GM03348 (cell line): ENCODE data around the gene CPT2.
A peak's percentile ranks its signal among the peaks of the same experiment; 100 is the strongest.

Experiments used
- DNase-seq: peaks from one replicate; pipeline ENCODE4 v3.0.0; 2012; ENCODE audit warnings: low spot score

Gene CPT2

GRCh38 chr1:53218201-53218600, 21.6 kb downstream of the CPT2 start:
- no peak for DNase-seq

GRCh38 chr1:53219711-53220110, 23.1 kb downstream of the CPT2 start:
- no peak for DNase-seq

GRCh38 chr1:53220171-53220961, 23.7 kb downstream of the CPT2 start, which contains the start of gene CZIB:
CZIB (minus strand) TSS chr1:53220634; CDS start chr1:53220575, 59 bp downstream.
- DNase-seq, result peak; percentile 97

GRCh38 chr1:53220962-53221286, 24.3 kb downstream of the CPT2 start:
- no peak for DNase-seq

- DNase-seq, result no peak
Measured at GRCh38 chr1:53237638-53238037, 41.0 kb downstream of the CPT2 start.

GRCh38 chr1:53238197-53239155, 41.9 kb downstream of the CPT2 start, which contains the start of gene MAGOH:
MAGOH (minus strand) TSS chr1:53238518; CDS start chr1:53238448, 70 bp downstream.
- peak; percentile 98 for DNase-seq

- DNase-seq, result no peak
Measured at GRCh38 chr1:53241828-53242227, 45.2 kb downstream of the CPT2 start.

- DNase-seq, result no peak
Measured at GRCh38 chr1:53242381-53242780, 45.8 kb downstream of the CPT2 start.

GRCh38 chr1:53244141-53244540, 47.5 kb downstream of the CPT2 start:
- no peak for DNase-seq

GRCh38 chr1:53246261-53247134, 49.9 kb downstream of the CPT2 start:
- DNase-seq, result peak; percentile 67

GRCh38 chr1:53249706-53250105, 53.1 kb downstream of the CPT2 start:
- no peak for DNase-seq

GRCh38 chr1:53250325-53250724, 53.7 kb downstream of the CPT2 start:
- no peak for DNase-seq

GRCh38 chr1:53254011-53254640, 57.5 kb downstream of the CPT2 start:
- no peak for DNase-seq

- DNase-seq, result no peak
Measured at GRCh38 chr1:53255031-53255430, 58.4 kb downstream of the CPT2 start.

GRCh38 chr1:53256511-53257453, 60.2 kb downstream of the CPT2 start:
- DNase-seq, result no peak

GRCh38 chr1:53257454-53258081, 60.9 kb downstream of the CPT2 start:
- no peak for DNase-seq

- no peak for DNase-seq
Measured at GRCh38 chr1:53258216-53258615, 61.6 kb downstream of the CPT2 start.

- DNase-seq, result no peak
Measured at GRCh38 chr1:53259932-53260331, 63.3 kb downstream of the CPT2 start.

GRCh38 chr1:53260631-53261247, 64.1 kb downstream of the CPT2 start:
- DNase-seq, result no peak
